HCT116 (cell line): Measurements from ENCODE around the gene MYO1E. TPM values are rescaled to one million over a fixed set of nuclear protein-coding genes. Genes with fewer than 3 reads are reported as not detected.

Source experiments
- ATAC-seq: fragments of 200-7000 bp; cut with Tn5 transposase; 2 replicates; pipeline ENCODE4 v1.9.1; 2020; ENCODE audit warnings: mild to moderate bottlenecking, moderate library complexity
- BruUV-seq: library from RNA; stranded (reverse); fragments of 400-500 nt; replicated peaks from 2 replicates; lab custom pipeline; 2021; lab: Mats Ljungman, UMichigan
- CTCF ChIA-PET: fragments of 300-600 bp; sonication (Branson Sonifier 250); formaldehyde crosslinking; loops from one replicate; lab custom pipeline; 2021; ENCODE audit warnings: antibody characterized with exemption; lab: Charles Lee
- POLR2A ChIA-PET: fragments of 300-600, 350-600 bp; sonication (Branson Sonifier 250); formaldehyde crosslinking; loops from one replicate; lab custom pipeline; 2021; ENCODE audit warnings: antibody characterized with exemption; lab: Charles Lee
- RAD21 ChIA-PET, 2 experiments: fragments of 300-600 bp; sonication (Branson Sonifier 250); formaldehyde crosslinking; loops; one replicate each; lab custom pipeline; 2023; ENCODE audit warnings: low total read pairs in 2 of 2; ENCODE audit not compliant: uncharacterized antibody in 2 of 2, unreplicated experiment in 2 of 2, low non-redundant PET in 1 of 2; lab: Charles Lee
- DNase-seq: peaks from one replicate; pipeline ENCODE4 v3.0.0-alpha.2; 2010; ENCODE audit warnings: low read depth, low spot score
- H2AFZ ChIP-seq: fragments of 200-600 bp; shearing (Covaris generic), sonication (generic); 2 replicates; pipeline ENCODE4 v1.6.1; 2017; ENCODE audit warnings: low read depth, mixed run types, mixed read lengths, antibody characterized with exemption, low read length; ENCODE audit not compliant: poor library complexity, severe bottlenecking
- H3K27ac ChIP-seq: 2 replicates; pipeline ENCODE4 v1.5.1; 2012; ENCODE audit warnings: low read depth, low read length
- H3K27me3 ChIP-seq: fragments of 200-600 bp; sonication (generic); 2 replicates; pipeline ENCODE4 v1.6.1; 2016; ENCODE audit warnings: mixed run types, low read length, mixed read lengths; ENCODE audit not compliant: insufficient read depth
- H3K36me3 ChIP-seq, 2 experiments: fragments of 200-500 bp in 1 of 2; fragments of 200-600 bp in 1 of 2; sonication (Bioruptor generic) in 1 of 2; sonication (generic) in 1 of 2; 2 replicates each; pipeline versions ENCODE4 v1.5.1 to v1.6.1; 2014 to 2016; ENCODE audit warnings: low read length in 2 of 2, inconsistent platforms in 1 of 2, mixed read lengths in 1 of 2, mixed run types in 1 of 2; ENCODE audit not compliant: insufficient read depth in 2 of 2, control insufficient read depth in 1 of 2
- H3K4me1 ChIP-seq, 2 experiments: fragments of 200-600 bp in 1 of 2; sonication (generic) in 1 of 2; 2 replicates each; pipeline versions ENCODE4 v1.5.1 to v1.6.1; 2012 to 2017; ENCODE audit warnings: low read length in 2 of 2, inconsistent platforms in 1 of 2, mild to moderate bottlenecking in 1 of 2, mixed read lengths in 1 of 2, mixed run types in 1 of 2, moderate library complexity in 1 of 2; ENCODE audit not compliant: insufficient read depth in 2 of 2, control insufficient read depth in 1 of 2
- H3K4me2 ChIP-seq: fragments of 200-600 bp; sonication (generic); 2 replicates; pipeline ENCODE4 v1.6.1; 2017; ENCODE audit warnings: mixed run types, low read length, mixed read lengths
- H3K4me3 ChIP-seq, 2 experiments: fragments of 200-600 bp in 1 of 2; sonication (generic) in 1 of 2; replicated peaks in 1 of 2; 2 replicates each; pipeline ENCODE4 v1.5.1; 2011 to 2016; ENCODE audit warnings: low read length in 2 of 2, control low read depth in 1 of 2, low read depth in 1 of 2, mild to moderate bottlenecking in 1 of 2, mixed read lengths in 1 of 2, mixed run types in 1 of 2
- H3K79me2 ChIP-seq: fragments of 200-600 bp; sonication (generic); 2 replicates; pipeline ENCODE4 v1.6.1; 2017; ENCODE audit warnings: mild to moderate bottlenecking, mixed run types, low read length, moderate library complexity, mixed read lengths; ENCODE audit not compliant: insufficient read depth
- H3K9ac ChIP-seq: fragments of 200-600 bp; sonication (generic); 2 replicates; pipeline ENCODE4 v1.6.1; 2016; ENCODE audit warnings: low read length, mixed read lengths
- H3K9me2 ChIP-seq: fragments of 200-600 bp; sonication (generic), shearing (Covaris generic); 2 replicates; pipeline ENCODE4 v1.6.1; 2017; ENCODE audit warnings: mixed run types, mild to moderate bottlenecking, moderate library complexity; ENCODE audit not compliant: insufficient read depth
- H3K9me3 ChIP-seq, 2 experiments: fragments of 200-500 bp in 1 of 2; fragments of 200-600 bp in 1 of 2; sonication (Bioruptor generic) in 1 of 2; sonication (generic) in 1 of 2; 2 replicates each; pipeline ENCODE4 v1.6.1; 2014 to 2017; ENCODE audit warnings: low read length in 2 of 2, mixed read lengths in 2 of 2, inconsistent platforms in 1 of 2, low read depth in 1 of 2, mild to moderate bottlenecking in 1 of 2, mixed run types in 1 of 2, moderate library complexity in 1 of 2; ENCODE audit not compliant: control insufficient read depth in 1 of 2, insufficient read depth in 1 of 2
- H4K20me1 ChIP-seq: fragments of 200-600 bp; sonication (generic), shearing (Covaris generic); 2 replicates; pipeline ENCODE4 v1.6.1; 2017; ENCODE audit warnings: mixed run types, mild to moderate bottlenecking, moderate library complexity; ENCODE audit not compliant: insufficient read depth
- CBX3 ChIP-seq: IDR thresholded peaks from 2 replicates; pipeline ENCODE4 v1.6.1; 2012; ENCODE audit warnings: low read depth
- CEBPB ChIP-seq: IDR thresholded peaks from 2 replicates; pipeline ENCODE4 v1.6.1; 2012; ENCODE audit warnings: low read depth
- CTCF ChIP-seq, 3 experiments: fragments of 200-600 bp in 1 of 3; sonication (generic) in 1 of 3; IDR thresholded peaks in 2 of 3; conservative IDR thresholded peaks in 1 of 3; 2 replicates each; pipeline ENCODE4 v1.5.1; 2012 to 2017; ENCODE audit warnings: low read depth in 2 of 3, low read length in 2 of 3, antibody characterized with exemption in 1 of 3, borderline replicate concordance in 1 of 3, control low read depth in 1 of 3, mild to moderate bottlenecking in 1 of 3, mixed read lengths in 1 of 3, mixed run types in 1 of 3, moderate library complexity in 1 of 3; ENCODE audit not compliant: insufficient read depth in 1 of 3
- ELF1 ChIP-seq: IDR thresholded peaks from 2 replicates; pipeline ENCODE4 v1.6.1; 2012; ENCODE audit warnings: low read depth, borderline replicate concordance
- FOSL1 ChIP-seq: IDR thresholded peaks from 2 replicates; pipeline ENCODE4 v1.6.1; 2012; ENCODE audit warnings: low read depth
- POLR2AphosphoS5 ChIP-seq: IDR thresholded peaks from 2 replicates; pipeline ENCODE4 v1.6.1; 2011; ENCODE audit warnings: mild to moderate bottlenecking, low read depth, low read length, moderate library complexity
- SIN3A ChIP-seq: IDR thresholded peaks from 2 replicates; pipeline ENCODE4 v1.6.1; 2012; ENCODE audit warnings: low read depth
- SRF ChIP-seq: IDR thresholded peaks from 2 replicates; pipeline ENCODE4 v1.6.1; 2012; ENCODE audit warnings: low read depth
- TCF7L2 ChIP-seq: IDR thresholded peaks from 2 replicates; pipeline ENCODE4 v1.7.0; 2011; ENCODE audit warnings: borderline replicate concordance, inconsistent platforms; ENCODE audit not compliant: insufficient read depth, insufficient read length; ENCODE audit errors: extremely low read depth
- YY1 ChIP-seq: IDR thresholded peaks from 2 replicates; pipeline ENCODE4 v1.6.1; 2011; ENCODE audit warnings: low read length, low read depth, moderate library complexity, mild to moderate bottlenecking; ENCODE audit not compliant: insufficient replicate concordance; ENCODE audit errors: extremely low read depth
- ZBTB33 ChIP-seq: IDR thresholded peaks from 2 replicates; pipeline ENCODE4 v1.6.1; 2011; ENCODE audit warnings: mild to moderate bottlenecking, low read length, moderate library complexity; ENCODE audit not compliant: insufficient replicate concordance; ENCODE audit errors: extremely low read depth
- ZFX ChIP-seq: fragments of 450-650 bp; IDR thresholded peaks from 2 replicates; pipeline ENCODE4 v1.6.1; 2017
- ZNF274 ChIP-seq: fragments of 200-500 bp; sonication (Bioruptor generic); IDR thresholded peaks from 2 replicates; pipeline ENCODE4 v1.6.1; 2014; ENCODE audit warnings: mild to moderate bottlenecking, low read depth, low read length, inconsistent platforms
- intact Hi-C: fragments of 100-400 bp; cut with micrococcal nuclease; formaldehyde crosslinking; loops from 2 replicates; pipeline ENCODE4 v1.10.0; 2022
- total RNA-seq: library from RNA; stranded (reverse); gene quantifications from one replicate; pipeline ENCODE4 v1.2.1, GENCODE V29; 2021; ENCODE audit not compliant: unreplicated experiment

Gene MYO1E
- total RNA-seq, 1 experiment from 2014 or later: 182 TPM

DNA sequence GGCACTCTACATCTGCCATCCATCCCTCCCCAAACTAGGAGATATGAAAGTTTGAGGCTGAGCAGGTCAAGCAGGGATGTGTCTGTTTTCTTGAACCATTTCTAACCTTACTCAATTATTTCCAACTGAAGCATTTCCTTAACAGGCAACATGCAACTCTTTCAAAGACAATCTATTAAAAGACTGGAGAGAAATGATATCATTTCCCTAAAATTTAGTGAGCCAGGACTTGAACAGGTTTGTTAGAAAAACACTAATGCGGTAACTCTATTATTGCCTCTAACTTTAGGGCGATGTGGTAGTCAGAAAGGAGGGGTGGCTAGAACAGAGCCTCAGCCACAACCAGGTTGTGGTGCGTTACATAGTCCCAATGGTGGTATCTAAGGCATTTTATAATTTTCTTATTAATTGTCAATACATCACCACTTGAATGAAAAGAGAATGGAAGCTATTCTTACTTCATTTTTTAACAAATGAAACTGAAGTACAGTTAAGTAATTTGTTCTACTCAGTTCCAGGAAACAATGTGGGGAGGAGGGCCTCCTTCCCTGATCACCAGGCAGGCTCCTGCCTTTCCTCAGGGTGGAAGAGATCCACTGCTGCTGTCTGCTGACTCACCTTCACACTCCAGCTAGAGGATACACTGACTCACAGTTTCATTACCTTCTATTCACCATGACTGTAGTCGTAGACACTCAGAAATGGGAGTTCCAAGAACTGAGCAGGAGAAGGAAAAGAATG lies 22.8 kb downstream of the MYO1E start (continued):
- TF ChIP-seq ELF1 (no peak), SIN3A (0 out of 2 replicates have a peak, but pooled peaks have one; percentile 46), YY1 (peak; percentile 72), CEBPB (no peak; the same call in 1 of the 2 replicates), ZBTB33 (no peak), ZFX (no peak), CTCF (IDR thresholded peaks at IDR 0.05 in 2 of 3, conservative IDR thresholded peaks at IDR 0.05 in 1 of 3; ENCODE audit: borderline replicate concordance in 1 of 3, insufficient read depth in 1 of 3, low read depth in 2 of 3, low read length in 2 of 3) (no peak)

GRCh38 chr15:59347915-59348314 lies 24.8 kb downstream of the MYO1E start:
- Histone ChIP-seq H3K27ac (no peak overlapping the region), H3K79me2 (peaks cover 79% of the 10 kb centered on the region), H3K36me3 (no peaks in the 10 kb centered on the region), H3K9me3 (no peaks in the 10 kb centered on the region), H3K27me3 (no peaks in the 10 kb centered on the region), H3K9ac (no peak overlapping the region), H3K4me3 (no peak overlapping the region), H3K9me2 (no peaks in the 10 kb centered on the region), H3K4me1 (peaks cover 17 to 46% of the 10 kb centered on the region in 2 experiments), H2AFZ (no peak overlapping the region), H3K4me2 (no peak overlapping the region), H4K20me1 (no peaks in the 10 kb centered on the region)
- ChIA-PET POLR2A (no interaction called here), RAD21 (interaction anchor here in 1 of 2 experiments (0.5 kb wide), 1 partner anchor 34 kb away, joined by 6 read pairs; no protein-coding TSS in a partner anchor), CTCF (no interaction called here)
- DNase-seq: no peak
- intact Hi-C loops: no loop called here
- no peak for ATAC-seq
- TF ChIP-seq SRF (no peak), FOSL1 (no peak), CBX3 (no peak), ZFX (no peak), ZNF274 (no peak), POLR2AphosphoS5 (no peak), SIN3A (no peak), TCF7L2 (no peak), ELF1 (no peak), CEBPB (no peak)
- BruUV-seq: no TSS peak
